Ovary (tissue), 9 donors: ENCODE results near the gene SLC46A1. TPM values are rescaled to one million over a fixed set of nuclear protein-coding genes. Genes with fewer than 3 reads are reported as not detected.

Experiments
- DNase-seq, 5 donors: peaks; one replicate each; pipeline ENCODE4 v3.0.0-alpha.2; 2019 to 2020
- H3K27ac ChIP-seq, 2 donors: fragments of 200-600 bp; one replicate each; pipeline versions ENCODE4 v1.5.1 to v1.8.0; 2019 to 2022
- H3K27me3 ChIP-seq: fragments of 200-600 bp; one replicate; pipeline ENCODE4 v1.8.0; 2022
- H3K36me3 ChIP-seq: fragments of 200-600 bp; sonication (generic); one replicate; pipeline ENCODE4 v1.5.1; 2019
- H3K4me1 ChIP-seq: one replicate; pipeline ENCODE4 v1.8.1; 2013; ENCODE audit warnings: mild to moderate bottlenecking, moderate library complexity; ENCODE audit not compliant: insufficient read depth
- H3K4me3 ChIP-seq: fragments of 200-600 bp; sonication (generic); one replicate; pipeline ENCODE4 v1.5.1; 2017
- H3K9me3 ChIP-seq, 2 donors: fragments of 200-600 bp in 1 of 2; sonication (generic) in 1 of 2; one replicate each; pipeline versions ENCODE4 v1.5.1 to v1.8.1; 2013 to 2019; ENCODE audit warnings: mild to moderate bottlenecking in 1 of 2, moderate library complexity in 1 of 2
- EP300 ChIP-seq: sonication (generic); formaldehyde crosslinking; IDR thresholded peaks from one replicate; pipeline ENCODE4 v1.6.1; 2017; ENCODE audit warnings: antibody characterized with exemption
- POLR2A ChIP-seq: fragments of 450-650 bp; IDR thresholded peaks from one replicate; pipeline ENCODE4 v1.6.1; 2017; ENCODE audit warnings: antibody characterized with exemption, mild to moderate bottlenecking, moderate library complexity
- WGBS, 3 donors: extraction: QIAGEN DNeasy Blood & Tissue Kit in 1 of 3; methylation state at CpG; one replicate each; pipeline versions ENCODE4 v1.1.5 to v1.1.7; 2013 to 2017; 5-methylcytosine and 5-hydroxymethylcytosine counted together
- intact Hi-C, 4 donors: fragments of 100-400 bp; cut with DNase I; formaldehyde crosslinking; loops; one replicate each; pipeline versions ENCODE4 v1.11.0 to v1.15.1; 2022 to 2023
- polyA plus RNA-seq, 2 donors: library from polyadenylated mRNA; stranded (reverse); fragments of 200-250 nt in 1 of 2; fragments of 350-450 nt in 1 of 2; fragmentation: Illumina TruSeq in 1 of 2; extraction: RNeasy Lipid Tissue Mini Kit (QIAGEN cat#74804) in 1 of 2; gene quantifications; one replicate each; pipeline ENCODE4 v1.2.3, GENCODE V29; 2013 to 2014
- total RNA-seq, 7 donors: library from RNA; depleted of rRNA in 2 of 7; stranded (reverse); fragments of >200 nt in 2 of 7; fragmentation: NEBNext Ultra II Directional in 3 of 7; extraction: Animal tissue kit (Norgen Biotek cat#: 25700) in 3 of 7; gene quantifications; one replicate each; pipeline versions ENCODE4 v1.1.0 to v1.2.4, GENCODE V29; 2016 to 2023
- TF ChIP-seq, protein P1 (sequence below), 3 donors: fragments of 450-650 bp in 2 of 3; fragments of 200-600 bp in 1 of 3; IDR thresholded peaks; one replicate each; pipeline versions ENCODE4 v1.5.1 to v1.8.0; 2016 to 2022; ENCODE audit warnings: antibody characterized with exemption in 3 of 3, mild to moderate bottlenecking in 1 of 3
- donor health status: DM: no; HTN: no; CAD: no; lungs with moderate emphysema.
- donor health status: DM: no; HTN: no; CAD: no.
- donor health status: Bipolar disorder and iron deficiency.
- donor health status: DM: yes; HTN: yes; CAD: no.
- donor health status: DM: no; HTN: no; CAD: no.
- donor health status: DM: yes; HTN: yes; CAD: no.

Gene SLC46A1
- total and polyA plus RNA-seq, 9 donors: 4.0 to 32.2 (median 12.2) TPM

DNA sequence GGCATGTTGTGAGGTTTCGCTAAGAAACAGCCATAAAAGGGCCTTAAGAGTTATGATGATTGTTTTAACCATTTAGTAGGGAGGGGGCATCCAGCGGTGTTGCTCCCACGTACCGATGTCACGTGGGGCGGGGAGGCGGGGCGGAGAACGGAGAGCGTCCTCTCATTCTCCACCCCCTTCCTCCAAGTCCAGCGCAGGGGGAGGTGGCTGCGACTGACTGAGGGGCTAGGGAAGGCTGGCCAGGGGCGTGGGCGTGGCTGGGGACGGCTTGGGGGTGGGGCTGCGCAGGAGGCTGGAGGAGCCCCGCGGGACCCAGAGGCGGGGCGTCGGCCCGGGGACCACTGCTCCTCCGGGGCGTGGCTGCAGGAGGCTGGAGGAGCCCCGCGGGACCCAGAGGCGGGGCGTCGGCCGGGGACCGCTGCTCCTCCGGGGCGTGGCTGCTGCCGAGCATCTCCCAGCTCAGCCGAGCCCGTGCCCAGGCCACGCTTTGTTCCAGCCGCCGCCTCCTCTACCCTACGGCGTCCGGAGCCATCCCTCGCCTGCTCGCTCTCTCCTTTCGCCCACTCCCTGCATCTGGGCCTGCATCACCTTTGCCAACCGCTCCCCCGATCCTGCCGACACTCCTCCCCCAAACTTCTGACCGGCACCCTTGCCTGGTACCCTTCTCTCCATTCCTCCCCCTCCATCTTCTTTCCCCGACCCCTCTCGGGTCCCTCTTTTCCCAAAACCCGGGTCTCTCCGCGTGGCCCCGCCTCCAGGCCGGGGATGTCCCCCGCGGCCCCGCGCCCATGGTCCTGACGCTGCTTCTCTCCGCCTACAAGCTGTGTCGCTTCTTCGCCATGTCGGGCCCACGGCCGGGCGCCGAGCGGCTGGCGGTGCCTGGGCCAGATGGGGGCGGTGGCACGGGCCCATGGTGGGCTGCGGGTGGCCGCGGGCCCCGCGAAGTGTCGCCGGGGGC lies 34.5 kb downstream of the SLC46A1 start, which contains the start of gene SARM1:
Gene SARM1 (plus strand): TSS at position 450 of the 958 bp plus-strand sequence. CDS start 339 bp downstream, at position 789.
- Histone ChIP-seq H3K27me3 (no peaks in the 10 kb centered on the region), H3K4me1 (peaks cover 7% of the 10 kb centered on the region), H3K36me3 (no peaks in the 10 kb centered on the region), H3K27ac (peak within 1 kb of the TSS in 1 of 2 donors; percentile 69), H3K9me3 (no peaks in the 10 kb centered on the region), H3K4me3 (peak within 1 kb of the TSS; percentile 58)
- TF ChIP-seq EP300: no peak
- TF ChIP-seq POLR2A: no peak
- TF ChIP-seq, protein P1, sequence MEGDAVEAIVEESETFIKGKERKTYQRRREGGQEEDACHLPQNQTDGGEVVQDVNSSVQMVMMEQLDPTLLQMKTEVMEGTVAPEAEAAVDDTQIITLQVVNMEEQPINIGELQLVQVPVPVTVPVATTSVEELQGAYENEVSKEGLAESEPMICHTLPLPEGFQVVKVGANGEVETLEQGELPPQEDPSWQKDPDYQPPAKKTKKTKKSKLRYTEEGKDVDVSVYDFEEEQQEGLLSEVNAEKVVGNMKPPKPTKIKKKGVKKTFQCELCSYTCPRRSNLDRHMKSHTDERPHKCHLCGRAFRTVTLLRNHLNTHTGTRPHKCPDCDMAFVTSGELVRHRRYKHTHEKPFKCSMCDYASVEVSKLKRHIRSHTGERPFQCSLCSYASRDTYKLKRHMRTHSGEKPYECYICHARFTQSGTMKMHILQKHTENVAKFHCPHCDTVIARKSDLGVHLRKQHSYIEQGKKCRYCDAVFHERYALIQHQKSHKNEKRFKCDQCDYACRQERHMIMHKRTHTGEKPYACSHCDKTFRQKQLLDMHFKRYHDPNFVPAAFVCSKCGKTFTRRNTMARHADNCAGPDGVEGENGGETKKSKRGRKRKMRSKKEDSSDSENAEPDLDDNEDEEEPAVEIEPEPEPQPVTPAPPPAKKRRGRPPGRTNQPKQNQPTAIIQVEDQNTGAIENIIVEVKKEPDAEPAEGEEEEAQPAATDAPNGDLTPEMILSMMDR (IDR thresholded peaks at IDR 0.05): no peak
- intact Hi-C loops: loop anchor here in 1 of 4 donors (2.0 kb wide), 1 partner anchor 21 kb away; no protein-coding TSS in a partner anchor
- 0 to 2% (median 0%) methylated on average over 77 to 80 of the region's 80 CpGs for WGBS, 3 donors
- DNase-seq: peak; percentile 87 to 92 (median 89)

DNA sequence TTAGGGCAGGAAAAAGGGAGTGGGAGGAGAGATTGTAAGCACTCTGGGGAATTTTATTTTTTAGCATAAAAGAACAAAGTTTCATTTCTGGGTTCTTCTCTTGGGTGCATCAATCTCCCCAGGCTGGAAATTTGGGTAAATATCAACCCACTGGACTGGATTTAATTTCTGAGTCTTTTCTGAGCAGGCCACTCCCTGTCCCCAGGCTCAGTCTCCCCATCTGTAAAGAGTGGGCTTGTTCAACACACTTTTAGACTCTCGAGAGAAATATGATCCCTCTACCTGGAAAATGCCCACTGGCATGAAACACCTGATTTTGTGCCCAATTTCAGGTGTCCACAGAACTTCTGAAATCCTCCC lies 35.3 kb downstream of the SLC46A1 start:
- Histone ChIP-seq H3K4me1 (peaks cover 7% of the 10 kb centered on the region), H3K27me3 (no peaks in the 10 kb centered on the region), H3K27ac (peak overlapping the region in 1 of 2 donors; percentile 69), H3K9me3 (no peaks in the 10 kb centered on the region), H3K4me3 (no peak overlapping the region), H3K36me3 (no peaks in the 10 kb centered on the region)
- TF ChIP-seq, protein P1 (IDR thresholded peaks at IDR 0.05): no peak
- TF ChIP-seq POLR2A: no peak
- TF ChIP-seq EP300: no peak
- DNase-seq: no peak
- intact Hi-C loops: no loop called here
- 30 to 54% (median 48%) methylated on average over 1 of the region's 1 CpG for WGBS, 3 donors

DNA sequence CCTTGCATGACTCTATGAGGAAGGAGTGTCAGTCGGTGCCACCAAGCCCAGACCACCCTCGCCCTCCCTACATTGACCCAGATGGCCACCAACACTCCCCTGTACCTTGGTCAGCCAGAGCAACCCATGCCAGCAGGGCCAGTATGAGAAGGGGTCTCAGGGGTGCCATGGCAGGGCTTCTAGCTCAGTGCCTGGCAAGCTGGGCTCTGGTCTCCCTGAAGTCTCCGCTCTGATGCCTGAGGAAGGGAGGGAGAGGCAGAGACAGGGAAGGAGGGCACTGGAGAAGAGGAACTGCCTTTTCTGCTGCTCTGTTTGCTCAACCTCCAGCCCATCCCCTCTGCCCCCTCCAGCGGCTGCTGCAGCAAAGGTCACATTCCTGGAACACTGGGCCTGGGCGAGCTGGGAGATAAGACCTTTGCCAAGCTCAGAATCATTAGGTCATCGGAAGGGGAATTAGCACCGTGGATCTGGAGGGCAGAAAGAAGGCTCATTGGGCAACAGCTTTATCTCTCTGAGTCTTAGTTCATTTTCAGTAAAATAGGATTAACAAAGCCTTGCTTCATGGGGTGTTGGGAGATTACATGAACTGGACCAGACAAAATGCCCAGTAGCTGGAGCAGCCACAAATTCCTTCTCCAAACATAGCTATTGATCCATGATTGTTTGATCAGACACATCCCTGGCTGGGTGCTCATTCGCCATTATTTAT lies 35.8 kb downstream of the SLC46A1 start, which contains the start of gene VTN:
Gene VTN (minus strand): TSS at position 273 of the 709 bp plus-strand sequence. CDS start 104 bp downstream, at position 169.
- TF ChIP-seq POLR2A: no peak
- no peak for TF ChIP-seq EP300
- TF ChIP-seq, protein P1 (IDR thresholded peaks at IDR 0.05): no peak
- no peaks in the 10 kb centered on the region for H3K9me3 ChIP-seq
- no peaks in the 10 kb centered on the region for H3K36me3 ChIP-seq
- DNase-seq: peak in 1 of 5 donors; percentile 56
- H3K4me1 ChIP-seq: peaks cover 7% of the 10 kb centered on the region
- WGBS, 3 donors: 18 to 26% (median 21%) methylated on average over 8 of the region's 8 CpGs
- intact Hi-C loops: no loop called here
- no peaks in the 10 kb centered on the region for H3K27me3 ChIP-seq
- peak within 1 kb of the TSS in 1 of 2 donors; percentile 69 for H3K27ac ChIP-seq
- no peak within 1 kb of the TSS for H3K4me3 ChIP-seq

DNA sequence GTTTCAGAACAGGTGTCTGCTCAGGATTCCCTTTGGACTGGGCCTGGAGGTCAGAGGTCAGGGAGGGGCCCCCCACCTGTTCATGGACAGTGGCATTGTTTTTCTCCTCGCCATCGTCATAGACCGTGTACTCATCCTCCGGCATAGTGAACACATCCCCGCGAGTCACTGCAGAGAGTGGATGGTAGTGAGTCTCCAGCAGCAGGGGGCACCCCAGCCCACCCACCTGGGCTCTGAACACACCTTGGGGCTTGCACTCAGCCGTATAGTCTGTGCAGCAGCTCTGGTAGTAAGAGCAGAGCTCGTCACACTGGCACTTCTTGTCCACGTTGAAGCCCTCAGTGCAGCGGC lies 36.4 kb downstream of the SLC46A1 start:
- peaks cover 7% of the 10 kb centered on the region for H3K4me1 ChIP-seq
- H3K4me3 ChIP-seq: no peak overlapping the region
- H3K27me3 ChIP-seq: no peaks in the 10 kb centered on the region
- no peak for DNase-seq
- TF ChIP-seq EP300 (no peak), POLR2A (no peak)
- TF ChIP-seq, protein P1 (IDR thresholded peaks at IDR 0.05): no peak
- no peaks in the 10 kb centered on the region for H3K9me3 ChIP-seq
- 58 to 69% (median 59%) methylated on average over 9 to 10 of the region's 10 CpGs for WGBS, 3 donors
- H3K36me3 ChIP-seq: no peaks in the 10 kb centered on the region
- intact Hi-C loops: no loop called here
- H3K27ac ChIP-seq: no peak overlapping the region
